SK-N-SH (cell line): Measurements from ENCODE around the gene B3GNT3. TPM values are rescaled to one million over a fixed set of nuclear protein-coding genes. Genes with fewer than 3 reads are reported as not detected.
A peak's percentile ranks its signal among the peaks of the same experiment; 100 is the strongest.

Experiments
- CTCF ChIA-PET: fragments of 300-600, 350-600 bp; formaldehyde crosslinking; extraction: SDS; loops from one replicate; lab custom pipeline; 2021; lab: Yijun Ruan, JAX
- POLR2A ChIA-PET: fragments of 350-600 bp; sonication (Branson Sonifier 250); formaldehyde crosslinking; extraction: SDS; loops from one replicate; lab custom pipeline; 2020; ENCODE audit warnings: antibody characterized with exemption, inconsistent platforms; lab: Yijun Ruan, JAX
- DNase-seq: peaks from one replicate; pipeline ENCODE4 v3.0.0; 2012
- H2AFZ ChIP-seq: fragments of 200-600 bp; sonication (generic); 2 replicates; pipeline ENCODE4 v1.8.1; 2016; ENCODE audit warnings: antibody characterized with exemption, mild to moderate bottlenecking, low read depth
- H3F3A ChIP-seq: fragments of 200-600 bp; sonication (generic); replicated peaks from 2 replicates; pipeline ENCODE3; 2016; ENCODE audit warnings: antibody characterized with exemption, mild to moderate bottlenecking; ENCODE audit not compliant: insufficient read depth
- H3K27ac ChIP-seq, 2 experiments: fragments of 200-500 bp in 1 of 2; fragments of 200-600 bp in 1 of 2; sonication (Bioruptor generic) in 1 of 2; sonication (generic), shearing (Covaris generic) in 1 of 2; 2 replicates each; pipeline versions ENCODE4 v1.5.1 to v1.6.1; 2014 to 2016; ENCODE audit warnings: low read depth in 2 of 2, inconsistent platforms in 1 of 2, low read length in 1 of 2, mild to moderate bottlenecking in 1 of 2, mixed read lengths in 1 of 2
- H3K27me3 ChIP-seq: fragments of 200-600 bp; sonication (generic), shearing (Covaris generic); 2 replicates; pipeline ENCODE4 v1.6.1; 2016; ENCODE audit warnings: mixed run types; ENCODE audit not compliant: insufficient read depth
- H3K36me3 ChIP-seq, 2 experiments: fragments of 200-500 bp in 1 of 2; fragments of 200-600 bp in 1 of 2; sonication (Bioruptor generic) in 1 of 2; sonication (generic) in 1 of 2; replicated peaks in 1 of 2; 2 replicates each; pipeline versions ENCODE3 to v1.5.1; 2014 to 2016; ENCODE audit warnings: low read length in 1 of 2, mild to moderate bottlenecking in 1 of 2; ENCODE audit not compliant: insufficient read depth in 2 of 2, control insufficient read depth in 1 of 2
- H3K4me1 ChIP-seq, 2 experiments: fragments of 200-500 bp in 1 of 2; fragments of 200-600 bp in 1 of 2; sonication (Bioruptor generic) in 1 of 2; sonication (generic), shearing (Covaris generic) in 1 of 2; 2 replicates each; pipeline versions ENCODE4 v1.5.1 to v1.6.1; 2014 to 2016; ENCODE audit warnings: low read depth in 1 of 2, low read length in 1 of 2, mixed run types in 1 of 2; ENCODE audit not compliant: insufficient read depth in 2 of 2, control insufficient read depth in 1 of 2
- H3K4me2 ChIP-seq: fragments of 200-600 bp; sonication (generic), shearing (Covaris generic); 2 replicates; pipeline ENCODE4 v1.6.1; 2017; ENCODE audit warnings: mixed run types
- H3K4me3 ChIP-seq, 2 experiments: fragments of 200-500 bp in 1 of 2; fragments of 200-600 bp in 1 of 2; sonication (Bioruptor generic) in 1 of 2; sonication (generic), shearing (Covaris generic) in 1 of 2; 2 replicates each; pipeline versions ENCODE4 v1.5.1 to v1.8.1; 2014 to 2016; ENCODE audit warnings: low read depth in 2 of 2, inconsistent platforms in 1 of 2, low read length in 1 of 2, mild to moderate bottlenecking in 1 of 2, mixed read lengths in 1 of 2, moderate library complexity in 1 of 2
- H3K79me2 ChIP-seq: fragments of 200-600 bp; sonication (generic); 2 replicates; pipeline ENCODE4 v1.8.1; 2017; ENCODE audit warnings: mild to moderate bottlenecking; ENCODE audit not compliant: insufficient read depth
- H3K9ac ChIP-seq: fragments of 200-600 bp; sonication (generic); 2 replicates; pipeline ENCODE4 v1.6.1; 2017; ENCODE audit warnings: mixed run types
- H3K9me2 ChIP-seq: fragments of 200-600 bp; sonication (generic); 2 replicates; pipeline ENCODE4 v1.6.1; 2017; ENCODE audit warnings: mixed run types
- H3K9me3 ChIP-seq: fragments of 200-600 bp; sonication (generic); 2 replicates; pipeline ENCODE4 v1.6.1; 2017; ENCODE audit warnings: mixed run types, mild to moderate bottlenecking, moderate library complexity
- H4K20me1 ChIP-seq: fragments of 200-600 bp; sonication (generic); 2 replicates; pipeline ENCODE4 v1.6.1; 2017; ENCODE audit warnings: mild to moderate bottlenecking, mixed run types; ENCODE audit not compliant: insufficient read depth
- ELF1 ChIP-seq: IDR thresholded peaks from 2 replicates; pipeline ENCODE4 v1.4.0; 2012
- EZH2phosphoT487 ChIP-seq: fragments of 200-600 bp; sonication (generic); IDR thresholded peaks from 2 replicates; pipeline ENCODE4 v1.6.1; 2017; ENCODE audit warnings: low read depth, mixed run types, mild to moderate bottlenecking, antibody characterized with exemption, moderate library complexity, borderline replicate concordance
- FOSL2 ChIP-seq: IDR thresholded peaks from 2 replicates; pipeline ENCODE4 v1.4.0; 2012; ENCODE audit warnings: low read depth, mild to moderate bottlenecking, moderate library complexity, borderline replicate concordance
- GABPA ChIP-seq: IDR thresholded peaks from 2 replicates; pipeline ENCODE4 v1.4.0; 2012; ENCODE audit warnings: low read depth, mild to moderate bottlenecking
- GATA2 ChIP-seq: sonication (generic); formaldehyde crosslinking; IDR thresholded peaks from 2 replicates; pipeline ENCODE4 v1.5.0; 2020; ENCODE audit warnings: mild to moderate bottlenecking, missing genetic modification reagents
- MEF2A ChIP-seq: IDR thresholded peaks from 2 replicates; pipeline ENCODE4 v1.4.0; 2012; ENCODE audit warnings: low read depth, borderline replicate concordance
- NFIC ChIP-seq: IDR thresholded peaks from 2 replicates; pipeline ENCODE4 v1.4.0; 2012; ENCODE audit warnings: borderline replicate concordance
- NRF1 ChIP-seq: IDR thresholded peaks from 2 replicates; pipeline ENCODE4 v1.6.1; 2012; ENCODE audit warnings: low read depth, mild to moderate bottlenecking, low read length
- RAD21 ChIP-seq: IDR thresholded peaks from 2 replicates; pipeline ENCODE4 v1.6.1; 2012; ENCODE audit warnings: mild to moderate bottlenecking, low read length
- RCOR1 ChIP-seq: fragments of 150-350 bp; IDR thresholded peaks from 2 replicates; pipeline ENCODE4 v1.6.1; 2017; ENCODE audit warnings: antibody characterized with exemption, low read length
- RXRA ChIP-seq: IDR thresholded peaks from 2 replicates; pipeline ENCODE4 v1.4.0; 2012; ENCODE audit warnings: low read depth, mild to moderate bottlenecking, borderline replicate concordance
- TAF1 ChIP-seq: IDR thresholded peaks from 2 replicates; pipeline ENCODE4 v1.6.1; 2012; ENCODE audit warnings: low read depth, mild to moderate bottlenecking, low read length, moderate library complexity, borderline replicate concordance
- TCF12 ChIP-seq: IDR thresholded peaks from 2 replicates; pipeline ENCODE4 v1.4.0; 2012
- WGBS: methylation state at CpG from one replicate; pipeline ENCODE4 v1.1.6; 2017; ENCODE audit warnings: low lambda C conversion rate; 5-methylcytosine and 5-hydroxymethylcytosine counted together
- polyA plus RNA-seq, 3 experiments: library from polyadenylated mRNA; depleted of rRNA; stranded (reverse); fragments of >200 nt; gene quantifications; 2 replicates each; pipeline ENCODE4 v1.2.3, GENCODE V29; 2012
- TF ChIP-seq, protein P1 (sequence below): IDR thresholded peaks from 2 replicates; pipeline ENCODE4 v1.4.0; 2012; ENCODE audit warnings: low read depth
- TF ChIP-seq, protein P2 (sequence below): IDR thresholded peaks from 2 replicates; pipeline ENCODE4 v1.4.0; 2012; ENCODE audit warnings: low read depth, borderline replicate concordance

Gene B3GNT3
- polyA plus RNA-seq, 1 of the 3 experiments (the other 2 are of a cell fraction) = not detected

DNA sequence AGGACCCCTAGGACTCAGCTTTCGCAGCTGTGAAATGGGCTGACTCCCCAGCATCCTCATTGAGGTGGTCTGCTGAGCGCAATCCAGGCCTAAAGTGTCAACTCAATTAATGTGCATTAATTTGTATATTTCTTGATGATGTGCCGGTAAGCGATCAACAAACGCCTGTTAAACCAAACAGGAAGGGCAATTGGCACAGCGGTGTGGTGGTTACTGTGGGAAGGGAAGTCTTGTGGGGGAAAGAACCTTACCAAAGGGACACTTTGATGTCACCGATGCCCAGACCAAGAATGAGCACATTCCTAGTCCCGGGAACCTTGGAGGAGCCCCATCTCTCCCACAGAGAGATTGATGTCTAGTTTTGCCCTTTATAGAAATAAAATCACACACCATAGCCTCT, 51.2 kb downstream of the B3GNT3 start:
- H2AFZ ChIP-seq = no peak overlapping the region
- H3K9me3 ChIP-seq = no peaks in the 10 kb centered on the region
- no peaks in the 10 kb centered on the region for H3K36me3 ChIP-seq
- no peak overlapping the region for H3K27ac ChIP-seq
- no peak overlapping the region for H3K4me2 ChIP-seq
- peaks cover 0 to 11% of the 10 kb centered on the region in 2 experiments; a peak in 1 of 4 replicates for H3K4me1 ChIP-seq
- ChIA-PET POLR2A (interaction anchor here (1.1 to 1.7 kb wide), 3 partner anchors 13 to 16 kb away, joined by 3 to 9 read pairs (median 6); partner anchors contain the start of gene RPL18A), CTCF (interaction anchor here (1.7 kb wide), 1 partner anchor 10 kb away, joined by 9 read pairs; no protein-coding TSS in a partner anchor)
- TF ChIP-seq MEF2A (no peak), EZH2phosphoT487 (no peak), GABPA (no peak), ELF1 (no peak), NFIC (no peak), TAF1 (no peak), FOSL2 (no peak), GATA2 (no peak), RCOR1 (no peak), RAD21 (no peak), TCF12 (no peak), NRF1 (no peak), RXRA (no peak)
- TF ChIP-seq, protein P1, sequence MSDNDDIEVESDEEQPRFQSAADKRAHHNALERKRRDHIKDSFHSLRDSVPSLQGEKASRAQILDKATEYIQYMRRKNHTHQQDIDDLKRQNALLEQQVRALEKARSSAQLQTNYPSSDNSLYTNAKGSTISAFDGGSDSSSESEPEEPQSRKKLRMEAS = no peak
- TF ChIP-seq, protein P2, sequence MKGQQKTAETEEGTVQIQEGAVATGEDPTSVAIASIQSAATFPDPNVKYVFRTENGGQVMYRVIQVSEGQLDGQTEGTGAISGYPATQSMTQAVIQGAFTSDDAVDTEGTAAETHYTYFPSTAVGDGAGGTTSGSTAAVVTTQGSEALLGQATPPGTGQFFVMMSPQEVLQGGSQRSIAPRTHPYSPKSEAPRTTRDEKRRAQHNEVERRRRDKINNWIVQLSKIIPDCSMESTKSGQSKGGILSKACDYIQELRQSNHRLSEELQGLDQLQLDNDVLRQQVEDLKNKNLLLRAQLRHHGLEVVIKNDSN = no peak
- H3K27me3 ChIP-seq = no peaks in the 10 kb centered on the region
- no peaks in the 10 kb centered on the region for H3K79me2 ChIP-seq
- H3K4me3 ChIP-seq = no peak overlapping the region
- no peaks in the 10 kb centered on the region for H4K20me1 ChIP-seq
- WGBS = 98% methylated on average over 8 of the region's 8 CpGs
- no peak for DNase-seq
- H3F3A ChIP-seq = no peaks in the 10 kb centered on the region
- H3K9ac ChIP-seq = no peak overlapping the region
- H3K9me2 ChIP-seq = no peaks in the 10 kb centered on the region

DNA sequence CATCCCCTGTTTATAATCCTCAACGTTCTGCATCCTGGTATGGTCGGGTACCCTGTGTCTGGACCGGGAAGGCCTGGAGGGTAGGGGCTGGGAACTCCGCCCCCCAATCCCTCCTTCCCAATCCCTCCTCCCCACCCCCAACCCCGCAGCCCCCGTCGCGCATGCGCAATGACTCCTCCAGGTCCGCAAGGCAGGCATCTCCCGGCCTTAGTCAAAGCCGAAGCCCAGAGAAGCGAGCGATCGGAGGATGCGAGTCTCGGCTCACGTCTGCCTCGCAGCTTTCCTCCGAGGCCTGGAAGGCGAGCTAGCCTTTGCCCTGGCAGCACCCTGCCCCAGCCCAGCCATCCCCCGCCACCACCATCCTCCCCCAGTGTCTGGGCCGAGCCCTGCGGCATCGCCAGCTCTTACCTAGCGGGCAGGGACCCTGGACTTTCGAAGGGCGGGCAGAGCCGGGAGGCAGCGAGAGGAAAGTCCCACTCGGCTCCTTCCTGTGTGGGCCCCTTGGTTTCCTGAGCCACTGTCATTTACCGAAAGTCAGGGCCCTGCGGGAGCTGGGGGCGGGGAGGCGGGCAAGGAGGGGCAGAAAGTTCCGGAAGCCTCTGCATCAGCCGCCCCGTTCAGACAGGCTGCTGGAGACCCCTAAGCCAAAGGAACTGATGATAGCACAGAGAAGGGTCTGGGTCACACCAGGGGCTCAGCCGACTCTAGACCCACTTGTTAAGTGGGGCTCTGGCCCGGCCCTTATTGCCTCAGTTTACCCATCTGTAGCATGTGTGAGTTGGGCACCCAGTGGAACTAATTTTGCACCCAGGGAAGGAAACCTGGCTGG, 52.8 kb downstream of the B3GNT3 start, which contains the start of gene JAK3:
Gene JAK3, minus strand, starts transcription at position 445 of the 829 bp plus-strand sequence. CDS start 3,565 bp downstream, outside the sequence.
- peak; percentile 93 for DNase-seq
- H3K4me3 ChIP-seq = no peak within 1 kb of the TSS
- H3F3A ChIP-seq = no peaks in the 10 kb centered on the region
- no peaks in the 10 kb centered on the region for H3K79me2 ChIP-seq
- WGBS = 64% methylated on average over 38 of the region's 40 CpGs
- H3K27ac ChIP-seq = no peak within 1 kb of the TSS
- ChIA-PET CTCF (interaction anchor here (0.9 to 1.7 kb wide), 3 partner anchors 8 to 106 kb away, joined by 3 to 9 read pairs (median 6); partner anchors contain the start of gene RPL18A), POLR2A (interaction anchor here (0.6 to 1.7 kb wide), 4 partner anchors 12 to 96 kb away, joined by 3 to 9 read pairs (median 5); partner anchors contain the start of gene RPL18A)
- H3K27me3 ChIP-seq = no peaks in the 10 kb centered on the region
- H4K20me1 ChIP-seq = no peaks in the 10 kb centered on the region
- H3K4me1 ChIP-seq = peaks cover 0 to 6% of the 10 kb centered on the region in 2 experiments; a peak in 1 of 4 replicates
- H3K9ac ChIP-seq = no peak within 1 kb of the TSS
- no peak for TF ChIP-seq NFIC
- peak; percentile 50; the same call in 1 of the 2 replicates for TF ChIP-seq NRF1
- no peaks in the 10 kb centered on the region for H3K9me2 ChIP-seq
- H3K36me3 ChIP-seq = no peaks in the 10 kb centered on the region
- H3K9me3 ChIP-seq = no peaks in the 10 kb centered on the region
- H3K4me2 ChIP-seq = no peak within 1 kb of the TSS
- no peak within 1 kb of the TSS for H2AFZ ChIP-seq
